SK-N-SH (cell line): Measurements from ENCODE around the gene CDK14.

Experiments
- CTCF ChIP-seq: fragments of 200-600 bp; sonication (generic); IDR thresholded peaks from 2 replicates; pipeline ENCODE4 v1.6.1; 2017; ENCODE audit warnings: antibody characterized with exemption, mild to moderate bottlenecking, moderate library complexity
- EP300 ChIP-seq, 2 experiments: IDR thresholded peaks; 2 replicates each; pipeline versions ENCODE4 v1.4.0 to v1.6.1; 2012; ENCODE audit warnings: borderline replicate concordance in 1 of 2, low read depth in 1 of 2, low read length in 1 of 2
- PBX3 ChIP-seq: IDR thresholded peaks from 2 replicates; pipeline ENCODE4; 2012
- RCOR1 ChIP-seq: fragments of 150-350 bp; IDR thresholded peaks from 2 replicates; pipeline ENCODE4 v1.6.1; 2017; ENCODE audit warnings: antibody characterized with exemption, low read length
- REST ChIP-seq: IDR thresholded peaks from 2 replicates; pipeline ENCODE4 v1.6.1; 2012; ENCODE audit warnings: mild to moderate bottlenecking, low read depth, low read length, moderate library complexity
- RXRA ChIP-seq: IDR thresholded peaks from 2 replicates; pipeline ENCODE4 v1.4.0; 2012; ENCODE audit warnings: low read depth, mild to moderate bottlenecking, borderline replicate concordance
- TEAD4 ChIP-seq: IDR thresholded peaks from 2 replicates; pipeline ENCODE4 v1.4.0; 2012; ENCODE audit warnings: mild to moderate bottlenecking, borderline replicate concordance; ENCODE audit not compliant: insufficient read depth
- USF2 ChIP-seq: fragments of 150-350 bp; IDR thresholded peaks from 2 replicates; pipeline ENCODE4 v1.6.1; 2017; ENCODE audit warnings: antibody characterized with exemption, low read length, low read depth, borderline replicate concordance
- YY1 ChIP-seq: IDR thresholded peaks from 2 replicates; pipeline ENCODE4 v1.4.0; 2012; ENCODE audit warnings: low read depth, mild to moderate bottlenecking
- TF ChIP-seq, protein P1 (sequence below): IDR thresholded peaks from 2 replicates; pipeline ENCODE4 v1.4.0; 2012; ENCODE audit warnings: low read depth

DNA sequence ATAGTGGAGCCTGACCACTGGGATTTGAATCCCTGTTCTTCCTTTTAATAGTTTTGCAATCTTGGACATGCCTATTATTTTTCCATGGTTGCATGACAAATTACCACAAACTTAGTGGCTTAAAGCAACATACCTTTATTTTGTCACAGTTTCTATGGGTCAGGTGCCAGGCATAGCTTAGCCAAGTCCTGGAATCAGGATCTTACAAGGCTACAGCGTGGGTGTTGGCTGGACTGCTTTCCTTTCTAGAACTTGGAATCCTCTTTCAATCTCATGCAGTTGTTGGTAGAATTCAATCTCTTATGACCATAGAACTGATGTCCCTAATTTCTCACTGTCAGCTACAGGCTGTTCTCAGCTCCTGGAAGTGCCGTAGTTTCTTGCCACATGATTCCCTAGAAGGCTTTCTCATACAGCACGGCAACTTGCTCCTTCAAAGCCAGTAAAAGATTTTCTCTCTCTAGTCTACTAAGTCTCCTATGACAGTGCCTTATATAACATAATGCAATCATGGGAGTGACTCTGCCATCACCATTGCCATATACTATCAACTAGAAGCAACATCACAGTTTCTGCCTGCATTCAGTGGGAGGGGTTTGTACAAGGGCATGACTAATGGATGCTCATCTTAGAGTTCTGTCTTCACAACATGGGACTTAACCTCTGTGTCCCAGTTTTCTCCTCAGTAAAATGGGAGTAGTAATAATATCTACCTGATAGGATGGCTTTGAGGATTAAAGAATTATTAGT is 424.7 kb downstream of the CDK14 start:
- TF ChIP-seq EP300 (IDR thresholded peaks at IDR 0.05; ENCODE audit: borderline replicate concordance in 1 of 2, low read depth in 1 of 2, low read length in 1 of 2), result no peak
- no peak for TF ChIP-seq CTCF
- TF ChIP-seq YY1, result no peak
- TF ChIP-seq REST, result no peak
- TF ChIP-seq, protein P1, sequence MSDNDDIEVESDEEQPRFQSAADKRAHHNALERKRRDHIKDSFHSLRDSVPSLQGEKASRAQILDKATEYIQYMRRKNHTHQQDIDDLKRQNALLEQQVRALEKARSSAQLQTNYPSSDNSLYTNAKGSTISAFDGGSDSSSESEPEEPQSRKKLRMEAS, result no peak
- no peak for TF ChIP-seq RXRA
- TF ChIP-seq TEAD4, result no peak
- TF ChIP-seq USF2, result no peak
- no peak for TF ChIP-seq PBX3
- no peak for TF ChIP-seq RCOR1
